Pons (tissue), 1 donor: Measurements from ENCODE around the gene NPTX2.
A peak's percentile ranks its signal among the peaks of the same experiment; 100 is the strongest.
"Not testable (repeated sequence)": the region's sequence is repeated elsewhere in the genome, so short reads cannot be mapped to it uniquely, and the experiment has no call there.

Source experiments
- DNase-seq: peaks from one replicate; pipeline ENCODE4 v3.0.0-alpha.2; 2016; ENCODE audit warnings: low spot score

Gene NPTX2

GRCh38 chr7:98617051-98617959 lies at the start of gene NPTX2:
Gene NPTX2, plus strand, starts transcription at chr7:98617285. Its CDS starts 177 bp downstream, at chr7:98617462.
- DNase-seq = peak; percentile 39

- DNase-seq = no peak
Measured at GRCh38 chr7:98567991-98568390, 49.1 kb upstream of the NPTX2 start.

GRCh38 chr7:98568891-98569290 lies 48.2 kb upstream of the NPTX2 start:
- DNase-seq = peak; percentile 4

GRCh38 chr7:98569691-98570337 lies 47.3 kb upstream of the NPTX2 start:
- DNase-seq = peak; percentile 90

- no peak for DNase-seq
Measured at GRCh38 chr7:98571006-98571405, 46.1 kb upstream of the NPTX2 start.

- DNase-seq = no peak
Measured at GRCh38 chr7:98571986-98572385, 45.1 kb upstream of the NPTX2 start.

- not testable (repeated sequence) for DNase-seq
Measured at GRCh38 chr7:98572716-98573115, 44.4 kb upstream of the NPTX2 start.

GRCh38 chr7:98573816-98574215 lies 43.3 kb upstream of the NPTX2 start:
- DNase-seq = no peak

- no peak for DNase-seq
Measured at GRCh38 chr7:98575878-98576277, 41.2 kb upstream of the NPTX2 start.

GRCh38 chr7:98584830-98585229 lies 32.3 kb upstream of the NPTX2 start:
- no peak for DNase-seq

- DNase-seq = no peak
Measured at GRCh38 chr7:98591926-98592325, 25.2 kb upstream of the NPTX2 start.

GRCh38 chr7:98594348-98594747 lies 22.7 kb upstream of the NPTX2 start:
- DNase-seq = no peak

GRCh38 chr7:98594787-98595186 lies 22.3 kb upstream of the NPTX2 start:
- DNase-seq = no peak

GRCh38 chr7:98598846-98599615 lies 18.1 kb upstream of the NPTX2 start:
- DNase-seq = no peak

- DNase-seq = no peak
Measured at GRCh38 chr7:98599886-98600285, 17.2 kb upstream of the NPTX2 start.

GRCh38 chr7:98602755-98603398 lies 14.2 kb upstream of the NPTX2 start:
- DNase-seq = no peak

GRCh38 chr7:98603399-98603788 lies 13.7 kb upstream of the NPTX2 start:
- DNase-seq = no peak

GRCh38 chr7:98613601-98614425 lies 3.3 kb upstream of the NPTX2 start:
- DNase-seq = no peak

GRCh38 chr7:98616381-98617050 lies 569 bp upstream of the NPTX2 start:
- DNase-seq = no peak

- DNase-seq = no peak
Measured at GRCh38 chr7:98617960-98618418, 904 bp downstream of the NPTX2 start.
